Posterior vena cava (tissue), 2 donors: ENCODE data around the gene SLC26A11. TPM values are rescaled to one million over a fixed set of nuclear protein-coding genes. Genes with fewer than 3 reads are reported as not detected.
"Not testable (repeated sequence)": the region's sequence is repeated elsewhere in the genome, so short reads cannot be mapped to it uniquely, and the experiment has no call there.

Experiments
- DNase-seq: peaks from one replicate; pipeline ENCODE4 v3.0.0-alpha.2; 2020; ENCODE audit warnings: low spot score
- intact Hi-C, 2 donors: fragments of 100-400 bp; cut with DNase I; formaldehyde crosslinking; loops; one replicate each; pipeline versions ENCODE4 v1.14.1 to v1.14.2; 2022 to 2023
- total RNA-seq, 2 donors: library from RNA; stranded (reverse); fragmentation: NEBNext Ultra II Directional; extraction: Animal tissue kit (Norgen Biotek cat#: 25700); gene quantifications; one replicate each; pipeline ENCODE4 v1.2.1, GENCODE V29; 2021
- donor health status: DM: yes; HTN: yes; CAD: no.
- donor health status: DM: yes; HTN: yes; CAD: no.

The SLC26A11 gene
- total RNA-seq, 2 donors from 2014 or later, result 10.0 to 11.9 TPM

DNA sequence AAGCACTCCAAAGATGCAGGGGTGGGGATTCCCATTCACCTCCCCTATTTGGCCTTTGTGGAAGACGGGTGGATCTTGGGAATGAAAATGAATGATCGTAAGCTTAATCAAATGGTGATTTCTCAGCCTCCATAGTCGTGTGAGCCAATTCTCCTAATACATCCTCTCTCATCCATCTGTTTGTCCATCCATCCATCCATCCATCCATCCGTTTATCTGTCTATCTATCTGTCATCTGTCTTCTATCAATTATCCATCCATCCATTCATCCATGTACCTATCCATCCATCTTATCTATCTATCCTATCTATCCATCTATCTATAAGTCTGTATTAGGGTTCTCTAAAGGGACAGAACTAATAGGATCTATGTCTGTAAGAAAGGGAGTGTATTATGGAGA lies 48.2 kb downstream of the SLC26A11 start:
- DNase-seq, result no peak
- intact Hi-C loops, result no loop called here

DNA sequence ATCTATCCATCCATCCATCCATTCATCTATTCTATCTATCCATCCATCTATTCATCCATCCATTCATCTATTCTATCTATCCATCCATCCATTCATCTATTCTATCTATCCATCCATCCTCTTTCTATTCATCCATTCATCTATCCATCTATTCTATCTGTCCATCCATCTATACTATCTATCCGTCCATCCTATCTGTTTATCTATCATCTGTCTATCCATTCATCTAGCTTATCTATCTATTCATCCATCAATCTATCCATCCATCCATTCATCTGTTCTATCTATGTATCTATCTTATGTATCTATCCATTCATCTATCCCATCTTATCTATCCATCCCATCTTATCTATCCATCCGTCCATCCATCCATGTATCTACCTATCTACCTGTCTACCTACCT lies 49.2 kb downstream of the SLC26A11 start:
- DNase-seq, result no peak
- intact Hi-C loops, result no loop called here

DNA sequence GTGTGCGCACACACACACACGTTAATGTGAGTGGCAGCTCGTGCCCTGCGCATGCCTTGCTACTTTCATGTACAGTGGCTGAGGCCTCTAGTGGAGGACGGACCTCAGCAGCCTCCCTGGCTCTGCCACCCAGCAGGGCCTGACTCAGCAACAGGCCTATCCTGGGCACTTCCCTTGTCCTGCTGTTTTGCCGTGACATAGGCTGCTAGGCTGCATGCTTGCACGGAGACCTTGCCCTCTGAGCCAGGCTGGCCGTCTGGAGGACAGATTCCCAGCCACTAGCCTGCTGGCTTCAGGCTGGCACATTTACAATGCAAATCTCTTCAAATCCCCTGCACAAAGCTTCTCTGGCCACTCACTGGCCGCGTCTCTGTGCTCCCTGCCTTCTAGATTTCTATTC lies 49.9 kb downstream of the SLC26A11 start:
- intact Hi-C loops, result no loop called here
- DNase-seq, result no peak

DNA sequence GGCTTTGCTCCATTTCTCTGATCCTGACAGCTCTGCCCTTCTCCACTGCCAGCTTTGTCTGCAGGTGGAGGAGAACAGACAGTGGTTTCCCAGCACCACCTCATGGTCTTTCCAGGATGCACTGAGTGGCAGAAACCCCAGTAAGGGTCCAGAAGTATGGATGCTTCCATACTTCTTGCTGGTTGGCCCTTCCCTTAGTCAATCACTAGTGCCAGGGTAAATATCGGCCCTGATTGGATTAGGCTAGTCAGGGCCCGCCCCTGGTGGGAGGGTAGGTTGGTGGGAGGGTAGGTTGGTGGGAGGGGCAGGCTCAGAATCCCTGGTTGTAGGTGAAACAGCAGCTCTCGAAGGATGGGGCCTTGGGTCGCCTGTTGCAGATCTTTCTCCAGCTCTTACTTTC lies 50.6 kb downstream of the SLC26A11 start:
- DNase-seq, result no peak
- intact Hi-C loops, result no loop called here

DNA sequence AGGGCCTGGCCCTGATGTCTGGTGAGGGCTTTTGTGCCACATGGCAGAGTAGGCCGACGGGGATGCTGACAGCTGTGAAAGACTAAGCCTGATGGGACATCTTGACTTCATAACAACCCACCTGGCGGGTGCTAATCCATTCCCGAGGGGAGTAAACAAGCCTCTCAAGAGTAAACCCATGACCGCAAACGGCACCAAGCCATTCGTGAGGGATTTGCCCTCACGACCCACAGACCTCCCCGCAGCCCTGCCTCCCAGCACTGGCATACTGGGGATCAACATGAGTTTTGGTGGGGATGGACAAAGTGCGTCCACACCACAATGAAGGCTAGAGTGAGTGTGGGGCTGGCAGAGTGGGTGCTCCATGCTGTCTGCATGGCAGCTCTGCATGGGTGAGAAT lies 52.1 kb downstream of the SLC26A11 start:
- no peak for DNase-seq
- intact Hi-C loops, result no loop called here

DNA sequence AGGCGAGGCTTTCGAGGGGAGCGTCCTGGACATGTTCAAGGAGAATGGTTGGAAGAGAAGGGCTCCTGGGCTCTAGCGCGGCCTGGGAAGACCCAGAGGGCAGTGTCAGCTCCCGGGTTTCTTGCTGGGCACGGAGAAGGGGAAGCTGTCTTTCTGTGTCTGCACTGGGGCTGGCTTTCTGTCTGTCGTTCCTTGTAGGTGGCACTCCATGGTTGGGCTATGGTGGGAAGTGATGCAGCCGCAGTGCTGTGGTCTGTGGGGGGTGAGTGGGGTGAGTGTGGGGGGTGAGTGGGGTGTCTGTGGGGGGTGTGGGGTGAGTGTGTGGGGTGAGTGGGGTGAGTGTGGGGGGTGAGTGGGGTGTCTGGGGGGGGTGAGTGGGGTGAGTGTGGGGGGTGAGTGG lies 54.1 kb downstream of the SLC26A11 start:
- intact Hi-C loops, result loop anchor here in 1 of 2 donors (2.0 kb wide), 1 partner anchor 14 kb away; the partner anchor contains the start of gene RNF213
- no peak for DNase-seq

DNA sequence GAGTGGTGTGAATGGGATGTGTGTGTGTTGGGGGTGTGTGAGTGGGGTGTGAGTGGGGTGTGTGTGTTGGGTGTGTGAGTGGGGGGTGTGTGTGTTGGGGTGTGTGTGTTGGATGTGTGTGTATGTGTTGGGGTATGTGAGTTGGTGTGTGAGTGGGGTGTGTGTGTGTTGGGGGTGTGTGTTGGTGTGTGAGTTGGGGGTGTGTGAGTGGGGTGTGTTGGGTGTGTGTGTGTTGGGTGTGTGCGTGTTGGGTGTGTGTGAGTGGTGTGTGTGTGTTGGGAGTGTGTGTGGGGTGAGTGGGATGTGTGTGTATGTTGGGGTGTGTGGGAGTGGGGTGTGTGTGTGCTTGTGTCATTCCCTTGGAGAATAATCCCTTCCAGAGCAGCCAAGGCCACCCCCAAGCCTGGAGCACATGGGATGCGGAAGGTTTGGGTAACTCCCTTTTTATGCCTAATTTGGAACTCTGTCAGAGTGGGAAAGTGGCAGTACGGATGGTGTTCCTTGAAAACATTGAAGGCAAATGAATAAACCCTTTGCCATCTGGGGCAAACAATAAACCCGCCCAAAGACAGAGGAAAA lies 54.7 kb downstream of the SLC26A11 start:
- intact Hi-C loops, result loop anchor here in 1 of 2 donors (2.0 kb wide), 1 partner anchor 14 kb away; the partner anchor contains the start of gene RNF213
- no peak for DNase-seq

DNA sequence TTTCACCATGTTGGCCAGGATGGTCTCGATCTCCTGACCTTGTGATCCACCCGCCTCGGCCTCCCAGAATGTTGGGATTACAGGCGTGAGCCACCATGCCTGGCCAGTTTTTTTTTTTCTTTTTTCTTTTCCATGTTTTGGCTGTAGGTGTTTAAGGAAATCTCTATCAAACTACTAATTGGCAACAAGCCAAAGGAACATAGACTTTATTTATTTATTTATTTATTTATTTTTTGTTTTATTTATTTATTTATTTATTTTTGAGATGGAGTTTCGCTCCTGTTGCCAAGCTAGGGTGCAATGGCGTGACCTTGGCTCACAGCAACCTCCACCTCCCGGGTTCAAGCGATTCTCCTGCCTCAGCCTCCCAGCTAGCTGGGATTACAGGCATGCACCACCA lies 55.6 kb downstream of the SLC26A11 start:
- DNase-seq, result not testable (repeated sequence)
- intact Hi-C loops, result loop anchor here in 1 of 2 donors (2.0 kb wide), 1 partner anchor 15 kb away; the partner anchor contains the start of gene RNF213

DNA sequence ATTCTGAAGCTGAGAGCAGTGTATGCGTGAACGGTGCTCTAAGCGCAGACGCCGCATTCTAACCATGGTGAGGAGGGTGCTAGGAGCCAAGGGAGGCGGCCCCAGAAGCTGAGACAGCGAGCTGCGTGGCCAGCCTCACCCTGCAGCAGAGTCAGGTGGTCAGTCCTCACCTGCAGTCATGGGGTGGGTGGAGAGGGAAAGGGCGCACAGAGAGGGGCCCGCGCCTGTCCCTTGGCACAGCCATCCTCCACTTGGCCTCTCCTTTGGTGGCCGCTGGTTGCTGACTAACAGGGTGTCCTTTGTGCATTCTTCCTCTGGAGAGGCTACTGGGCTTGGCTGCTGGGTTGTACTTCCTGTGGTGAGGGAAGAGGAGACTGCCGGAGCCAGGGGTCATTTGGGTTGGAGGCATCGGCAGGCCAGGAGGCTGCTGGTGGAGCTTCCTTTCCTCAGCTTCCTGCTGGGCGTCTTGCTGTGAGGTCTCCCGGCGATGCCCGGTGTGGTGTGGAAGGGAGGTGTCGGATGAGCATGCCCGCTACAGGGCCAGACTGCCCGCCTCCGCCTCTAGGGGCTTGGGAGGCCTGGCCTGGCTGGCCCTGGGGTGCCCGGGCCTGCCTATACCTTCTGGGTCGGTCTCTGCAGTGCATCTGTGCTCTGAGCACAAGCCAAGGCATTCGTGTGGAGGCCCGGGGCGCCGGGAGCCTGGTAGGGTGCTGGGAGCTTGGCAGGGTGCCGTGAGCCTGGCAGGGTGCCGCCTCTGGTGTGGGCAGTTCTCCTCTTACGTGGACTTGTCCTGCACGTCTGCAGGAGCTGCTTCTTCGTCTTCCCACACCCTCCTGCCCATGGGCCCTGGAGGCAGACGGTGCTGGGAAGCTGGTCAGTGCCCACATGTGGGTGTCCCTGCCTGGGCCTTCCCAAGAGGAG lies 57.8 kb downstream of the SLC26A11 start:
- intact Hi-C loops, result no loop called here
- DNase-seq, result peak; percentile 76

DNA sequence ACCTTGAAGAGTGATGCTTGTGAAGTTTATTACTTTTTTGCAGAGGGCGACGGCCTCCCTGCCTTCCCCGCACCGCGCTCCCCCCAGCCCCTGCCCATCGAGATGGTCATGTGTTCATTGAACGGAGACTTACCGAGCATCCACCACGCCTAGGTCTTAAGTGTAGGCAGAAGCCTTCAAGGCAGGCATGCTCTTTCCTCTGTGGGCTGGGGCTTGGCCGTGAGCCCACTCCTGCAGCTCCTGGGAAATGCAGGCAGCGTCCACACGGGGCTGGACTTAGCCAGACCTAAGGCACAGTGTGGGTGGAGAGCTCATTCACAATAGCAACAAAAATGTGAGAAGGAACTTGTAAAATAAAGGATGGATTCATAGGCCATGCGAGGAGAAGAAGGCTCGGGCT lies 59.7 kb downstream of the SLC26A11 start:
- peak; percentile 81 for DNase-seq

DNA sequence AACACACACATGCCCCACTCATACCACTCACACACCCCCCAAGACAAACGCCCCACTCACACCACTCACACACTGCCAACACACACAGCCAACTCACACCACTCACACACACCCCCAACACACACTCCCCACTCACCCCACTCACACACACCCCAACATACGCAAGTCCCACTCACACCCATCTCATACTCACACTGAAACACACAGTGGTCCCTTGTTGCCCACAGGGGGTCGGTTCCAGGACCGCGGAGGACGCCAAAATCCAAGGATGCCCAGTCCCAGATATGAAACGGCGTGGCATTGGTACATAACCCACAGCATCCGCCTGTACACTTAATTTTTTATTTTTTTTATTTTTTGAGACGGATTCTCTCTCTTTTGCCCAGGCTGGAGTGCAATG lies 61.3 kb downstream of the SLC26A11 start:
- intact Hi-C loops, result no loop called here
- peak; percentile 67 for DNase-seq

More for the DNA sequence above, 59.7 kb downstream of the SLC26A11 start:
- intact Hi-C loops, result no loop called here

DNA sequence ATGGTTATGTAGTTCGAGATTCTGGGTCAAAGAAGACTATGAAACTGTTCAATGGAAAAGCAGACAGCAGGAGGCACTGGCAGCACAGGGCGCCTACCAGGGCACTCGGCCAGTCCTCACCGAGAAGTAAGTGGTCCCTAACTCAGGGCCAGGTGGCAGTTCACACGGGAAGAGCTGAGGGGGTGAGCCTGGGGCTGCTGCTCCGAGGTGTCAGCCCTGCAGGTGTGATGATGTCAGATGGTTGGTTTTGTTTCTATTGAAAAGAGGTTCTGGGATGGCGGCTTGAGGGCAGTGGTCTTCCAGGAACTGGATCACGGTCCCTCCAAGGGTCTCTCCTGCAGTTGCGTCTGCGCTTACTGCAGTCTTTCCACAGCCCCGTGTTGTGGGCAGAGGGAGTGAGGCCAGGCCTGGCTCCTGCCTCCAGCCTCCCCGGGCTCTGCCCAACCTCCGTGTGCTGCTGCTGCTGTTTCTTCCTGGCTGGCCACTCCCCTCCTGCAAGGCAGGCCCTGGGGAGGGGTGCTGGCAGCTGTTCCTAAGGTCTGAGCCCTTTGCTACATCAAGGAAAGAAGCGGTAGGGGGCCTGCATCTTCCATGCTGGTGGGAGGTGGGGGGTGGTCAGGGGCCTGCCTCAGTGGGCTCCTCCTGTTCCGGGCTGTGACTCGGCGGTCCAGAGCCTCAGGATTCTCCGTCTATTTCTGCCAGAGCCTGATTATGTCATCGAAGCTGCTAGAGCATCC lies 63.1 kb downstream of the SLC26A11 start:
- intact Hi-C loops, result no loop called here
- DNase-seq, result peak; percentile 37

DNA sequence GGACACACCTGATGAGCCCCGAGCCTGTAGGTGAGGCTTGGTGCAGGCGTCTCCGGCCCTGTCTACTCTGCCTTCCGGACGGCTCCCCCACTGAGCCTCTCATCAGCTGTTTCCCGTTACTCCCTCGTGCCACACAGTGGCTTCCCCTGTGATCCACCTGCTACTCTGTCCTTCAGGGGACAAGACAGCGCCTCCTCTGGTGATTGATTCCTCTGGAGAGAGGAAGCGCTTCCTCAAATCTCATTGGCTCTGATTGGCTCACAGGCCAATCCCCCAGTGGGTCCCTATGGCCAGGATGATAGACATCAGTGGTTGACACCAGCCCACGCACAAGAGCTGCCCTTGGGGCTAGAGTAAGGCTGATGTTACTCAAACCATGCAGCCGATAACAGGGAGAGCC lies 64.4 kb downstream of the SLC26A11 start:
- intact Hi-C loops, result no loop called here
- no peak for DNase-seq

DNA sequence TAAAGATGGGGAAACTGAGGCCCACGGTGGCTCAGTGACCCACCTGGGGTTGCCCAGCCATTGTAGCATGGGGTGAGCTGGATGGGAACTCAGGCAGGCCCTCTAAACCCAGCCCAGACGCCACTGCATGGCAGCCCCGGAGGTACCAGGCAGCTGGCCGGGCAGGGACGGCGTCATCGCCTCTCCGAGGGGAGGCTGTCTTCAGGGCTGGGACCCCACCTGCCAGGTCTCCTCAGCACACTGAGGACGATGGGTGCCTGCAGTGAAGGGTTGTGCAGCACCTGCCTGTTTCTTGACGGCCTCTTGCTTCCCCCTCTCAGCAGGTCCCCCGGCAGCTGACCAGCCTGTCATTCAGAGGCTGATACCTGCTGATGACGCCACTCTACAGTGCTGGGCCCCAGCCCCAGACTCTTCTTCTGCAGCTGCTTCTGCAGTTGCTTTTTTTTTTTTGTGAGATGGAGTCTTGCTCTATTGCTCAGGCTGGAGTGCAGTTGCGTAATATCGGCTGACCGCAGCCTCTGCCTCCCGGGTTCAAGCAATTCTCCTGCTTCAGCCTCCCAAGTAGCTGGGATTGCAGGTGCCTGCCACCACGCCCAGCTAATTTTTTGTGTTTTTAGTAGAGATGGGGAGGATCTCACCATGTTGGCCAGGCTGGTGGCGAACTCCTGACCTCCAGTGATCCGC lies 65.2 kb downstream of the SLC26A11 start:
- intact Hi-C loops, result no loop called here
- peak; percentile 67 for DNase-seq

DNA sequence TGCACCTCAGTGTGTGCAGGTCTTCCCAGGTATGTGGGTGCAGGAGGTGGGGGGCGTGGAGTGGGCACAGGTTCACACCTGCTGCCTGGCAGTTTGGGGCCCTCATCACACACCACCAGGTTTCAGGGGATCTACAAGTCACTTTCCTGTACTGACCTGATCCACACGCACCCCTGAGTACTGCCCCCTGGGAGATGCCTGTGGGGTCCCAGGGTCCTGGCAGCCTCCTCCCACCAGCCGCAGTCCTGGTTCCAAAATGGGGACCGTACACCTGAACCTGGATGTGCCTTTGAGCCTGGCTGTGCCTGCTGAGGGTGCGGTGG lies 66.4 kb downstream of the SLC26A11 start:
- DNase-seq, result peak; percentile 71
- intact Hi-C loops, result no loop called here

DNA sequence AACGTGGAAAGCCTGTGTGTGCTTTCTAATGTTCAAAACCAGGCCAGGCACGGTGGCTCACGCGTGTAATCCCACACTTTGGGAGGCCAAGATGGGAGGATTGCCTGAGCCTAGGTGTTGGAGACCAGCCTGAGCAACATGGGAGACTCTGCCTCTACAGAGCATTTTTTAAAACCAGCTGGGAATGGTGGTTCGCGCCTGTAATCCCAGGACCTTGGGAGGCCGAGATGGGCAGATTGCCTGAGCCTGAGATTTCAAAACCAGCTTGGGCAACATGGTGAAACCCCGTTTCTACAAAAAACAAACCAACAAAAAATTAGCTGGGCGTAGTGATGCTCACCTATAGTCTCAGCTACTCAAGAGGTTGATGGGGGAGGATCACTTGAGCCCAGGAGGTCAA lies 66.8 kb downstream of the SLC26A11 start:
- DNase-seq, result peak; percentile 57
- intact Hi-C loops, result no loop called here

DNA sequence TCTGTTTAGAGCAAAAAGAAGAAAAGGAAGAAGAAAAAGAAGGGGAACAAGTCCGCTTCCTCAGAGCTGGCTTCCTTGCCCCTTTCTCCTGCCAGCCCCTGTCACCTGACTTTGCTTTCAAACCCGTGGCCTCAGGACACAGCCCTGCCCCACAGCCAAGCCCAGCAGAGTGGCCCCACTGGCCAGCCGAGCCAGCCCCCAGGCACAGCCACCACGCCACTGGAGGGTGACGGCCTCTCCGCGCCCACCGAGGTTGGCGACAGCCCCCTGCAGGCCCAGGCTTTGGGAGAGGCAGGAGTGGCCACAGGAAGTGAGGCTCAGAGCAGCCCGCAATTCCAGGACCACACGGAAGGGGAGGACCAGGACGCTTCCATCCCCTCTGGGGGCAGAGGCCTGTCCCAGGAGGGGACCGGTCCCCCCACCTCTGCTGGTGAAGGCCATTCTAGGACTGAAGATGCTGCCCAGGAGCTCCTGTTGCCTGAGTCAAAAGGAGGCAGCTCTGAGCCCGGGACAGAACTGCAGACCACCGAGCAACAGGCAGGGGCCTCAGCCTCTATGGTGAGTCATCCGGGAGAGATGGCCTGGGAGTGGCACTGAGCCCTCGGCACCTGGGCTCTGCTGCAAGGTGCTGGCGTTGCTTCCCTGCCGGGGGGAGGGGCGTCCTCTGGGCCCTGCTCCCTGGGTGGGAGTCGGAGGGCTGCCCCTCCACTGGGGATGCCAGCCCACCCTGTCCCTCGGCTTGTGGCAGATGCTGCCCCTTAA lies 67.8 kb downstream of the SLC26A11 start:
- DNase-seq, result peak; percentile 80
- intact Hi-C loops, result no loop called here

DNA sequence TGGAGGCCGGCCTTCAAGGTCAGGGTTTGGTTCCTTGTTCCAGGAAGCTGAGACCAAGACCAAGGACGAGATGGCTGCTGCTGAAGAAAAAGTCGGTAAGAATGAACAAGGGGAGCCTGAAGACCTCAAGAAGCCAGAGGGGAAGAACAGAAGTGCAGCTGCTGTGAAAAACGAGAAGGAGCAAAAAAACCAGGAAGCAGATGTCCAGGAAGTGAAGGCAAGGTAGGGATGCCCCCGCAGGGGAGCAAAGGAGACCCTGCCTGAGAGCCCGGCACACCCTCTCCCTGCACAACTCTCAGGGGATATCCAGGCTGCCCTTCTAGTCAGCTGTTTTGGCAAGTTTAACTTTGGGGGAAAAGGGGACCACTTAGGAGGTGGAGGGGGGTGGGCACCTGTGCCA lies 69.4 kb downstream of the SLC26A11 start:
- DNase-seq, result peak; percentile 59
- intact Hi-C loops, result no loop called here

DNA sequence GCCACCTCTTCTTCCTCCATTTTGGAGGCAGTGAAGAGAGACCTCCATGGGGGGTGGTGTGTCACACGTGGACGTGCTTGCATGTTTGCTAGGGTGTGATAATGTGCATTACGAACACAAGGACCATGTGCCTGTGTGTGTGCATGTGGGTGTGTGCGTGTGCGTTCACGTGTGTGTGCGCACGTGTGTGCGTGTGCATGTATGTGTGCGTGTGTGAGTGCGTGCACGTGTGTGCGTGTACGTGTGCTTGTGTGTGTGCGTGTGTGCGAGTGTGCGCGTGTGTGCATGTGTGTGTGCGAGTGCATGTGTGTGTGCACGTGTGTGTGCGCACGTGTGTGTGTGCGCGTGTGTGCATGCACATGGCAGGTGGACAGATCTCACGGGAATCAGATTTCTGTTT lies 69.9 kb downstream of the SLC26A11 start:
- intact Hi-C loops, result no loop called here
- DNase-seq, result peak; percentile 38
